ENCODE data around the gene IL22RA1.

Gene IL22RA1

DNA sequence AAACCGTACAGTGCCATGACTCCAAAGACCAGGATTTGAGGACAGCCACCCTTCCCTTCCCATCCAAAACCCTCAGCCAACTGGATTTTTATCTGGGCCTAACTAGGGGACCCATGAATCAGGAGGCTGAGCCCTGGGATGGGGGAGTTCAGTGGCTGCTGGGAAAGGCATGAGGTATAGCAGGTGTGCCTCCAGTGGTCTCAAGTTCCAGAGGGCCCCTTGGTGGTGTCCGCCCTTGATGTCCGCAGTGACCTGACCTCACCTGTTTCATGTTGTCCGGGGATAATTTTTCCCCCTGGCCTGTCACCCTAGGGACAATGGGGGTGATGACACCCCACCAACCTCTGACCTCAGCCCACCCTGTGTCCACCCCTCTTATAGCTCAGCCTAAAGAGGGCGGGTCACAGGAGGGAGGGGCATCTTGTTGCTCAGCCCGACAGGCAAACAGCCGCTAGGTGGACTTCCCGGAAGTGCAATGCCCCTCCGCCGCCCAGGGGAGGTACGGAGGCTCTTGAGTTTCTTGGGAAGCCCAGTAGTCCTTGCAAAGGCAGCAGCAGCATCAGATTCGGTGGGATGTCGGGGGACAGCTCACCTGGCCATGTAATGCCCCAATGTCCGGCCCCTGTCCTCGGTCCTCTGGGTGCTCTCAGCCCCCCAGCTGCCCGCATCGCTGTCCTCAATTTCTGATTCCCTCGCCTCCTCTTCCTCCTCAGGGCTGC, 13.8 kb upstream of the IL22RA1 start:
- no peak overlapping the region for H3K27ac ChIP-seq
- no peak for TF ChIP-seq ZFX (IDR thresholded peaks at IDR 0.05; ENCODE audit: borderline replicate concordance)
- TF ChIP-seq, protein P1, sequence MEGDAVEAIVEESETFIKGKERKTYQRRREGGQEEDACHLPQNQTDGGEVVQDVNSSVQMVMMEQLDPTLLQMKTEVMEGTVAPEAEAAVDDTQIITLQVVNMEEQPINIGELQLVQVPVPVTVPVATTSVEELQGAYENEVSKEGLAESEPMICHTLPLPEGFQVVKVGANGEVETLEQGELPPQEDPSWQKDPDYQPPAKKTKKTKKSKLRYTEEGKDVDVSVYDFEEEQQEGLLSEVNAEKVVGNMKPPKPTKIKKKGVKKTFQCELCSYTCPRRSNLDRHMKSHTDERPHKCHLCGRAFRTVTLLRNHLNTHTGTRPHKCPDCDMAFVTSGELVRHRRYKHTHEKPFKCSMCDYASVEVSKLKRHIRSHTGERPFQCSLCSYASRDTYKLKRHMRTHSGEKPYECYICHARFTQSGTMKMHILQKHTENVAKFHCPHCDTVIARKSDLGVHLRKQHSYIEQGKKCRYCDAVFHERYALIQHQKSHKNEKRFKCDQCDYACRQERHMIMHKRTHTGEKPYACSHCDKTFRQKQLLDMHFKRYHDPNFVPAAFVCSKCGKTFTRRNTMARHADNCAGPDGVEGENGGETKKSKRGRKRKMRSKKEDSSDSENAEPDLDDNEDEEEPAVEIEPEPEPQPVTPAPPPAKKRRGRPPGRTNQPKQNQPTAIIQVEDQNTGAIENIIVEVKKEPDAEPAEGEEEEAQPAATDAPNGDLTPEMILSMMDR (IDR thresholded peaks at IDR 0.05), result no peak

DNA sequence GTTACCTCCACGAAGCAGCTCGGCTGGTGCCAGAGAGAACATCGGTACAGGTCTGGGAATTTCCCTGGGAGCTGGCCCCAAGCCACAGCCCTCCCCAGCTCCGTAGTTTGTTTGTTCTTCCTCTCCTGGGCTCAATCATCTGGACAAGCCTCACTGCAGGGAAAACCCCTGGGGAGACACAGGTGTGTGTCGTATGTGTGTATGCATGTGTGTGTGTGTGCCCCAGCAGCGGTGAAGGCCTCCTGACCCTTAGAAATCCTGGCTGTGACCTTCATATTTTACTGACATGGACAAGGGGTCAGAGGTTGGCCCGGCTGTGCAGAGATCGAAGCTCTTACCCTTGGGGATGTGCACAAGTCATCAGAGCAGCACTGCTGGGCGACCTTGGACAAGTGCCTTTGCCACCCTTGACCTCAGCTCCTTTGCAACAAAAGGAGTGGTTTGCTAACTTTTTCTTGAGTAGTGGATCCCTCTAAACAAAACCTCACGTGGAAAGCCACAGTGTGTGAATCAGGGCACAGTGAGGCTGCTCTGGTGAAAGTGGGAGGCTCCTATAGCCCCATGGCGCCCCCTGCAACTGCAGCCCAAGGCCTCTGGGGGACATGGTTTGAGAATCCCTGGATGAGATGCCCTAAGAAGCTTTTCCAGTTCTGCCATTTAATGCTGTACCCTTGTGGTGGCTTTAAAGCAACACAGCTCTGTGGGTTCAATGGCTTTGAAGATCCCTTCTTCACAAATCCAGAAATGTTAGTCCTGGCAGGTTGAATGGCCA, 12.3 kb upstream of the IL22RA1 start:
- no peak overlapping the region for H3K27ac ChIP-seq
- TF ChIP-seq, protein P1 (IDR thresholded peaks at IDR 0.05), result peak; percentile 27; the same call in 1 of the 2 replicates
- no peak for TF ChIP-seq ZFX (IDR thresholded peaks at IDR 0.05; ENCODE audit: borderline replicate concordance)

DNA sequence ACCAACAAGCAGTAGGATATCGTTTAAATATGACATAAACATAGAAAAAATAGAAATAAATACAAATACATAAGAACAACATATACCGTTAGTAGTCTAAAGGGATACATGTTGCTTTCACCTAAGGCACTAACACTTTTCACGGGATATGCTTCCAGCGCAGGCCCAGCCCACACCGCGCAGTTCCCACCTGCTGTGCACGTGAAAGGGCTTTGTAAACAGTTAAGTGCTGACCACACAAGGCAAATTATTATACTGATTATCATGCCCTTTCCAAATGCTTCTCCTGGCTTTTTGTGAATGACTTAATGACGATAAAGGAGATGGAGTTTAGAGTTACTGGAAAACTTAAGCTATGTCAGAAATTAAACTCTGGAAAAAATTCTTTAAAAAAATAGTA, 11.3 kb upstream of the IL22RA1 start:
- TF ChIP-seq ZFX (IDR thresholded peaks at IDR 0.05; ENCODE audit: borderline replicate concordance), result no peak
- TF ChIP-seq, protein P1 (IDR thresholded peaks at IDR 0.05), result no peak
- no peak overlapping the region for H3K27ac ChIP-seq

DNA sequence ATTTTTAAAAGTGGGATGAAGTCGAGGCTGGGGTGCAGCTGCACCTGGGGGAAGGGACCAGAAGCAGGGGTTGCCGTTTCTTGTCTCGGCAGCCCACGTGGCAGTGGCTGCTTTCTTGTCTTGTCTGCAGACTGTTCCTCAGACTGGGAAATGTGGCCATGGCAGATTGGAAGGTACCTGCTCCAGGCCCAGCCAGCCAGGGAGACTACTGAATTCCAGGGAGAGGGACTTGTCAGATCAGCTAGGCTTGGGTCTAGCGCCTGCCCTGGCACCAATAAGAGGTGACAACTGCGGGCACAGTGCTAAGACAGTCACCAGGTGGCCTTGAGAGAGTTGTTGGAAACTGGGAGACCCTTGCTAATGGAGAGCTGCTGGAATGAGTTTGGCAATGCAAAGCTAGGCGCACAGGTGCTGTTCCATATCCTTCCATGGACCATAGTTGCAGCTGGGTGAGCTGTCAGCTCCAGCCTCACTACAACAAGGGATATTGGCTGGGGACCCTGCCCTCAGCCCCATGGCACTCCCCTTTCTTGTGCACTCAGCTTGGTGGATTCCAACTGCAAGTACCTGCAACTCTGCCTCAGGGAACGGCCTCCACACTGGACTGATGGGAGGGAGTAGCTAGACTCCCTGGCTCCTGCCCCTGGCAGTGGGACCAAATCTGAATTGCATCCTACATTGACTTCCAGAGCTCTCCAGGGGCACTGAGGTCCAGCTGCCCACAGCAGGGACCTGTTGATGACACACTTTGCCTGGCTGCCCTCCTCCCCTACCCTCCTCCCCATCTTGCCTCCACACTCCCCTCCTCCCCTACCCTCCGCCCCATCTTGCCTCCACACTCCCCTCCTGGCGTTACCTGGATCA, 9.9 kb upstream of the IL22RA1 start:
- no peak overlapping the region for H3K27ac ChIP-seq
- TF ChIP-seq, protein P1 (IDR thresholded peaks at IDR 0.05), result no peak
- TF ChIP-seq ZFX (IDR thresholded peaks at IDR 0.05; ENCODE audit: borderline replicate concordance), result no peak

DNA sequence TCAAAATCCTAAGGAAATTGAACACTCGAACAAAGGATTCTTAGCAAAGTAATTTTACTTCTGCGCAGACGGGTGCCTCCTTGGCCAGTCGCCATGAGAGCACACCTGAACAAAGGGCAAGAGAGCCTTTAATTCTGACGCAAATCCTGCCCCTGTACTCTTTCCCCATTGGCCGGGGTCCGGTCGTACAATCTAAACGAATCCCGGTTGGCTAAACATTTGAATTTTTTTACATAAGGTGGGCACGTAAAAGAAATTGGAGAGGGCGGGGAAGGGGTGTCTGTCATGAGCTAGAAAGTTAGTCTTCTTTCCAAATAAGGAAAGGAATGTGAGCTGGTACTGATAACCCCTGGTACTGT, 8.2 kb upstream of the IL22RA1 start:
- H3K27ac ChIP-seq, result peak overlapping the region; percentile 69
- no peak for TF ChIP-seq ZFX (IDR thresholded peaks at IDR 0.05; ENCODE audit: borderline replicate concordance)
- TF ChIP-seq, protein P1 (IDR thresholded peaks at IDR 0.05), result no peak

DNA sequence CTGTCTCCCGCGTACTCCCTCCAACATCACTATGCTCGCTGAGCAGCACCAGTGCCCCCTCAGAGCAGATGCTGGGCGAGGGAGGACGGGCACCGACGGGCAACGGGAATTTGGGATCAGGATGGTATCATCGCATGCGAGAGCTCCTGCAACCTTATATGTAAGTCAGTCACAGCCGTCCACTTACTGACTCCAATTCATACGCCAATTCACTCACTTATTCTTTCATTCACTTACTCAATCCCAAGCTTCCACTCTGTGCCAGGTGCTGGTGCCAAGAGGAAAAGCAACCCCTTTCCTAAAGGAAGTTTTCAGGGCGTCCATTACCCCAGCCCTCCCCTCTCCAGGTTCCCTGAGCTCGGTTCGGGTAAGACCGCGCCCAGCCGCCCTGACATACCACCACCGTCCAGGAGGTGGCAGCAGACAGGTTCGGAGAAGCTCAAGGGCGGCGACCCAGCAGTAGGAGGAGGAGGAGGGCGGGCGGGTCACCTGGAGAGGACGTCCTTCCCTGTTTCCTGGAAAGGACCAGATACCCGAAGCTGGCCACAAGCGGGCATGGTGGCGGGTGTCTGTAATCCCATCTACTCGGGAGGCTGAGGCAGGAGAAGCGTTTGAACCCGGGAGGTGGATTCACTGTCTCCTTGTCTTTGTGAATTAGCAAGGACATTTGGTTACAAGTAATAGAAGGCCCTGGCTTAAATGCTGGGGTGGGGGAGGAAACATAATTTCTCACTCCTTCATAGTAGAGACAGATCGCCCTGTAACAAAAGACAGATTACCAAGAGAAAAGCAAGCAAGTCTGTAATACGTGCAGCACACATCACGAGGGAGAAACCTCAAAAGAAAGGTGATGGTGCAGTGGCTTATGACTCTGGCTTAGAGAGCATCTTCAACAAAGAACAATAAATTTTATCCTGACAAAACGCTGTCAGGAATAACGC, 7.6 kb upstream of the IL22RA1 start:
- peak overlapping the region; percentile 69 for H3K27ac ChIP-seq
- no peak for TF ChIP-seq ZFX (IDR thresholded peaks at IDR 0.05; ENCODE audit: borderline replicate concordance)
- TF ChIP-seq, protein P1 (IDR thresholded peaks at IDR 0.05), result peak; percentile 95

Measured in 22Rv1 (cell line).